ENCODE data around the gene BCL11B.

DNA sequence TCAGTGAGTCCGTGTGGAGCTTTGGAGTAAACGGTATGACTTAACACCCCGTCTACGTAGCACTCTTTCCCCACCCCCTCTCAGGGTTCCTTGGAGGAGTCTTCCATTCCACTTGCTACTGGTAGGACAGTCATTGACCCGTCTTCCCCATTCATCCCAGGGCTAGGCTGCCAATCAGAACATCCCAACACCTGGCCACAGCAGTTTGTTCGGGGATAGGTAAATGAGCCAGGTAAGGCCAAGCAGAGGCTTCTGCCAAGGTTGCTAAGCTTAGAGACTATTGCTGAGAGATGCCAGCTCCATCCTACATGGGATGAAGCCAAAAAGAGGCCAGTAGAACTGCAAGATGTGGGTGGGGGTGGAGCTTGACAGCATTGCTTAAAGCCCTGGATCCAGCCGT, 130.8 kb downstream of the BCL11B start:
- no peak for TF ChIP-seq EZH2 (IDR thresholded peaks at IDR 0.05; ENCODE audit: borderline replicate concordance, low read depth, low read length, poor library complexity, severe bottlenecking)
- TF ChIP-seq, protein P1, sequence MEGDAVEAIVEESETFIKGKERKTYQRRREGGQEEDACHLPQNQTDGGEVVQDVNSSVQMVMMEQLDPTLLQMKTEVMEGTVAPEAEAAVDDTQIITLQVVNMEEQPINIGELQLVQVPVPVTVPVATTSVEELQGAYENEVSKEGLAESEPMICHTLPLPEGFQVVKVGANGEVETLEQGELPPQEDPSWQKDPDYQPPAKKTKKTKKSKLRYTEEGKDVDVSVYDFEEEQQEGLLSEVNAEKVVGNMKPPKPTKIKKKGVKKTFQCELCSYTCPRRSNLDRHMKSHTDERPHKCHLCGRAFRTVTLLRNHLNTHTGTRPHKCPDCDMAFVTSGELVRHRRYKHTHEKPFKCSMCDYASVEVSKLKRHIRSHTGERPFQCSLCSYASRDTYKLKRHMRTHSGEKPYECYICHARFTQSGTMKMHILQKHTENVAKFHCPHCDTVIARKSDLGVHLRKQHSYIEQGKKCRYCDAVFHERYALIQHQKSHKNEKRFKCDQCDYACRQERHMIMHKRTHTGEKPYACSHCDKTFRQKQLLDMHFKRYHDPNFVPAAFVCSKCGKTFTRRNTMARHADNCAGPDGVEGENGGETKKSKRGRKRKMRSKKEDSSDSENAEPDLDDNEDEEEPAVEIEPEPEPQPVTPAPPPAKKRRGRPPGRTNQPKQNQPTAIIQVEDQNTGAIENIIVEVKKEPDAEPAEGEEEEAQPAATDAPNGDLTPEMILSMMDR (conservative IDR thresholded peaks at IDR 0.05; ENCODE audit: low read depth, low read length) = no peak

Data from A673 (cell line).